Measurements from ENCODE around the gene ABLIM2.

DNA sequence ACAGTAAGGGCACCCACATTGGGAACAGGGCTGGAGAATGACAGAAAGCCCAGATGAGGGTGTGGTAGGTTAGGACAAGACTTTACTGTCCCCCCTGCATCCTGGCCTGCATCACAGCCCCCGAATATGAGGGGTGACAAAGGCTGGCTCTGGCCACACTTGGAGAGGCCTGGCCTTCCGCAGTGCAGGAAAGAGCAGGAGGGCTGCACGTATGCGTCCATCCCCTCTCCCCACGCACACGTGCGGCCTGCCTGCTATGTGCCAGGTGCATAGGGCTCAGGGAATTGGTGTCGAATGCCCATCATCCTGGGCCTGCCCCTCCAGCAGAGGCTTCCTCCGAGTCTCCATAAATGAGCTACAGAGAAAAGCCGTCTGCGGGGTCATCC is 80.5 kb downstream of the ABLIM2 start:
- TF ChIP-seq, protein P1, sequence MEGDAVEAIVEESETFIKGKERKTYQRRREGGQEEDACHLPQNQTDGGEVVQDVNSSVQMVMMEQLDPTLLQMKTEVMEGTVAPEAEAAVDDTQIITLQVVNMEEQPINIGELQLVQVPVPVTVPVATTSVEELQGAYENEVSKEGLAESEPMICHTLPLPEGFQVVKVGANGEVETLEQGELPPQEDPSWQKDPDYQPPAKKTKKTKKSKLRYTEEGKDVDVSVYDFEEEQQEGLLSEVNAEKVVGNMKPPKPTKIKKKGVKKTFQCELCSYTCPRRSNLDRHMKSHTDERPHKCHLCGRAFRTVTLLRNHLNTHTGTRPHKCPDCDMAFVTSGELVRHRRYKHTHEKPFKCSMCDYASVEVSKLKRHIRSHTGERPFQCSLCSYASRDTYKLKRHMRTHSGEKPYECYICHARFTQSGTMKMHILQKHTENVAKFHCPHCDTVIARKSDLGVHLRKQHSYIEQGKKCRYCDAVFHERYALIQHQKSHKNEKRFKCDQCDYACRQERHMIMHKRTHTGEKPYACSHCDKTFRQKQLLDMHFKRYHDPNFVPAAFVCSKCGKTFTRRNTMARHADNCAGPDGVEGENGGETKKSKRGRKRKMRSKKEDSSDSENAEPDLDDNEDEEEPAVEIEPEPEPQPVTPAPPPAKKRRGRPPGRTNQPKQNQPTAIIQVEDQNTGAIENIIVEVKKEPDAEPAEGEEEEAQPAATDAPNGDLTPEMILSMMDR (IDR thresholded peaks at IDR 0.05), result no peak
- TF ChIP-seq POLR2A (IDR thresholded peaks at IDR 0.05) (no peak), POLR2AphosphoS5 (IDR thresholded peaks at IDR 0.05) (no peak)
